ENCODE results near the gene CNTN5. TPM values are rescaled to one million over a fixed set of nuclear protein-coding genes. Genes with fewer than 3 reads are reported as not detected.

Gene CNTN5
- total and polyA plus RNA-seq, 10 of the 15 experiments (the other 5 are each of a cell fraction or from before 2014, with no cell fraction given) = 0.01 TPM; not detected in 9

GRCh38 chr11:99565333-99565732 is 544.6 kb downstream of the CNTN5 start (continued):
- TF ChIP-seq, protein P1, sequence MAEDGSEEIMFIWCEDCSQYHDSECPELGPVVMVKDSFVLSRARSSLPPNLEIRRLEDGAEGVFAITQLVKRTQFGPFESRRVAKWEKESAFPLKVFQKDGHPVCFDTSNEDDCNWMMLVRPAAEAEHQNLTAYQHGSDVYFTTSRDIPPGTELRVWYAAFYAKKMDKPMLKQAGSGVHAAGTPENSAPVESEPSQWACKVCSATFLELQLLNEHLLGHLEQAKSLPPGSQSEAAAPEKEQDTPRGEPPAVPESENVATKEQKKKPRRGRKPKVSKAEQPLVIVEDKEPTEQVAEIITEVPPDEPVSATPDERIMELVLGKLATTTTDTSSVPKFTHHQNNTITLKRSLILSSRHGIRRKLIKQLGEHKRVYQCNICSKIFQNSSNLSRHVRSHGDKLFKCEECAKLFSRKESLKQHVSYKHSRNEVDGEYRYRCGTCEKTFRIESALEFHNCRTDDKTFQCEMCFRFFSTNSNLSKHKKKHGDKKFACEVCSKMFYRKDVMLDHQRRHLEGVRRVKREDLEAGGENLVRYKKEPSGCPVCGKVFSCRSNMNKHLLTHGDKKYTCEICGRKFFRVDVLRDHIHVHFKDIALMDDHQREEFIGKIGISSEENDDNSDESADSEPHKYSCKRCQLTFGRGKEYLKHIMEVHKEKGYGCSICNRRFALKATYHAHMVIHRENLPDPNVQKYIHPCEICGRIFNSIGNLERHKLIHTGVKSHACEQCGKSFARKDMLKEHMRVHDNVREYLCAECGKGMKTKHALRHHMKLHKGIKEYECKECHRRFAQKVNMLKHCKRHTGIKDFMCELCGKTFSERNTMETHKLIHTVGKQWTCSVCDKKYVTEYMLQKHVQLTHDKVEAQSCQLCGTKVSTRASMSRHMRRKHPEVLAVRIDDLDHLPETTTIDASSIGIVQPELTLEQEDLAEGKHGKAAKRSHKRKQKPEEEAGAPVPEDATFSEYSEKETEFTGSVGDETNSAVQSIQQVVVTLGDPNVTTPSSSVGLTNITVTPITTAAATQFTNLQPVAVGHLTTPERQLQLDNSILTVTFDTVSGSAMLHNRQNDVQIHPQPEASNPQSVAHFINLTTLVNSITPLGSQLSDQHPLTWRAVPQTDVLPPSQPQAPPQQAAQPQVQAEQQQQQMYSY (CRISPR knock-in tag; IDR thresholded peaks at IDR 0.05) = no peak
- TF ChIP-seq CREB1 (IDR thresholded peaks at IDR 0.05; ENCODE audit: low read depth) = no peak
- TF ChIP-seq TBL1XR1 (IDR thresholded peaks at IDR 0.05; ENCODE audit: low read depth, low read length) = no peak
- TF ChIP-seq CHD1 (IDR thresholded peaks at IDR 0.05; ENCODE audit: low read depth, low read length) = no peak
- TF ChIP-seq, protein P2, sequence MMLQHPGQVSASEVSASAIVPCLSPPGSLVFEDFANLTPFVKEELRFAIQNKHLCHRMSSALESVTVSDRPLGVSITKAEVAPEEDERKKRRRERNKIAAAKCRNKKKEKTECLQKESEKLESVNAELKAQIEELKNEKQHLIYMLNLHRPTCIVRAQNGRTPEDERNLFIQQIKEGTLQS (IDR thresholded peaks at IDR 0.05; ENCODE audit: borderline replicate concordance, extremely low read depth, low read depth, low read length) = no peak
- no peak for TF ChIP-seq SKIL (IDR thresholded peaks at IDR 0.05; ENCODE audit: low read depth, poor library complexity, severe bottlenecking)
